Measurements from ENCODE around the gene ATG5.

ATG5 gene

DNA sequence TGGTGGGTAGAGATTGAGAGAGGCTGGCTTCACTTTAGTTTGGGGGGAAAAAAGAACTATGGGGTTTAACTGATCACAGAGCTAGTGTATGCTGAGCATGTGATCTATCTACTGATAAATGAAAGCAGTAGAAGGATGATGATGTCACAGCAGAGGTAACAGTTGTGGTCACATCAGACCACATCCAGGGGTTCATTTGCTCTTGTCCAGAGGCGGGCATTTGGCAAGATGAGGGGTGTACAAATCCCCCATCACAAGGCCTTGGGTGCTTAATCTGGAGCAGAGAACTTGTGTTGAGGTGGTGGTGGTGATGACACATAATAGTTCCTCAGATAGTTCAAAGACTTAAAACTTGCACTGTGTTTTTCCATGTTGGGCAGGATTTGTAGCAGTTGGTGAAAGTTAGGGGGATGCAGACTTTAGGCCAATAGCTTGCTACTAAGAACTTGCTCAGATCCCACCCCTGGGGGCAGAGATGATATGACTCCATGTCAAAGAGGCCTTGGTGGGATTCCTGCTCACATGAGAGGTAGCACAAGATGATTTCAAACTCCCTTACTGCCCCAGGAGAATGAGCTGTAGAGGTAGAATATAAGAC is 176.0 kb downstream of the ATG5 start:
- DNase-seq = no peak

DNA sequence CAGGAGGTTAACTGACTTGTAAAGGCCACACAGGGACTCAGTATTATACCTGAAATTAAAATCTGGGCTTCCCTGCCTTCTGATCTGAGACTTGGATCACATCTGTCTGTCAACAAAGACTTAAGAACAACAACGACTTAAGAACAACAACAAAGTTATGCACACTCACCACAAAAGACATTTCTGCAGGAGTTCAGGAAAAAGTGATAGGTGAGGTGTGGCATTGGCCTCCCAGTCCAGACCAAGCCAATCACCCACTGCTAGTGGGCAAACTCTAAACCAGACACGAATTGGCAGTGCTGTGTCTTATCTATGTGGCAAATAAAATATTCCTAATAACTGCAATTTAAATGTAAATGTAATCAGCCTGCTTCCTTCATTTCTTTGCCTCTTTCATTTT is 178.1 kb downstream of the ATG5 start:
- no peak for DNase-seq

DNA sequence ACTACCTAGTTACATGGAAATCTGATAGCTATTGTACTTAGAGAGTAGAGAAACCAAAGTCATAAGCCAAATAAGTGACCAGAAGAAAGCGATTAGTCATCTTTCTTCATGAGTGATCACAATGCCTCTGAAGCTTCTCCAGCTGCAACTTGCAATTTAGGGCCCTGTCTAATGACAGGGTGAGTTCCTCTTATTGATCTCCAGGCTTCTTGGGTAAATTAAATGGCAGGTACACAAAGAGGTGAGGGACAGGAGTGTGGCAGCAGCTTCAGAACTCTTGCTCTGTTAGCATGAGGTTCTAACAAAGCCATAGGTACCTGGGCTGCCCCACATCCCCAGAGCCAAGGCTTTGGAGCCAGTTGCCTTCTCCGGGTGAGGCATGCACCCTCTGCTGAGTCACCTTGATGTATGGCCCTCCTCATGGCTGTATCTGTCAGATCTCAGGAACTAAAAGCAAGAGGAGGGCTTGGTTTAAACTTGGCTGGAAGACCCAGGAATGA is 178.7 kb downstream of the ATG5 start:
- DNase-seq = no peak

DNA sequence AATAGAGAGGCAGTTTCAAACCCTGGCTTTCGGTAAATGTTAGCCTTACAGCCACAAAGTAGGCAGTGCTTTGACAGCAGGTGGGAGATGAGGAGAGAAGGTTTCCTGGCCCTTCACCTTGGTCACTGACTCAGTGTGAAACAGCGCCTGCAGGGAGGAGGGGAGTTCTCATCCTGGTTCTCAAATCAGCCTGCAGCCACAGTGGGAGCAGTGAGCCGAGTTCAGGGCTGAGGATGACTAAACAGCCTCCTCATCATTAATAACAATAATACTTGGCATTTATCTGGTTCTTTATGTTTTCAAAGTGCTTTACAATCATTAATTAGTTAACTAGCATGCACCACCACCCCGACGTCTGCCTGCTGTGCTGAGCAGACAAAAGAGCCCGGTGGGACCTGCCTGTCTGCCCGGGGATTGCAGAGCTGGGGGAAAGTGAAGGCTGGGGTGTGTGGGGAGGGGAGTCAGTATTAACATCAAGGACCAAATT is 179.8 kb downstream of the ATG5 start:
- DNase-seq = no peak

DNA sequence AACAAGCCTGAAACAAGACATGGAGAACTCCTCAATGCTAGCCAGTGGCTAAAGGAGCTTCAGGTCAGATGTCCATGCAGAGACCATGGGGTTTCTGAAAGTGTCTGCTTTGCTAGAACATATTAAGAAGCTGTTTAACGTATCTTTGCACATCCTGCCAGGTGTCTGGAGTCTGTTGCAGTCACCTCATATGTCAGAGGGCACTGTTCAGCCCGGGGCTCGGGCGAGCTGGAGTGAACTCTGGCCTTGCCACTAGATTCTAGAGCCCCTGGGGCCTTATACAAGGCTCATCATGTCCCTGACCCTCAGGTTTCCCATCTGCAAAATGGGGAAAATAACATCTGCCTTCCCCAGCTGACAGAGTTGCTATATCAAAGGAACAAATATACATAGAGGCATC is 180.4 kb downstream of the ATG5 start:
- no peak for DNase-seq

DNA sequence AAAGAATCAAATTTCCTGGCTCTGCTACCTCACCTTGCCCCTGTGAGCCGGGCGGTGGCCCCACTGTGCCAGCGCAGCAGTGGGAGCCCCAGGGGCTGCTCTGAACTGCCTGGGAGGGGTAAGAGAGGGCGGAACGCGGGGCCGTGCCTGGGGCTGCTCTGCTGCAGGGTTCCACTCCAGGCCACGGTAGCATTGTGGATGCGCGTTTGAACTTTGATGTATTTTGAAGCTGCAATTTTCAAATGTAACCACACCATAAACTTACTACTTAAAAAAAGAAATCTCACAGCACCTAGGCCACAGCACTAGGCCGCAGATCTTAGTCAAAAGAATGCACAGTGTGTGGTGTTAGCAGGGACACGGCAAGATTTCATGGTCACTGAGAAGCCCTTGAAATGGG is 181.9 kb downstream of the ATG5 start:
- DNase-seq = no peak

DNA sequence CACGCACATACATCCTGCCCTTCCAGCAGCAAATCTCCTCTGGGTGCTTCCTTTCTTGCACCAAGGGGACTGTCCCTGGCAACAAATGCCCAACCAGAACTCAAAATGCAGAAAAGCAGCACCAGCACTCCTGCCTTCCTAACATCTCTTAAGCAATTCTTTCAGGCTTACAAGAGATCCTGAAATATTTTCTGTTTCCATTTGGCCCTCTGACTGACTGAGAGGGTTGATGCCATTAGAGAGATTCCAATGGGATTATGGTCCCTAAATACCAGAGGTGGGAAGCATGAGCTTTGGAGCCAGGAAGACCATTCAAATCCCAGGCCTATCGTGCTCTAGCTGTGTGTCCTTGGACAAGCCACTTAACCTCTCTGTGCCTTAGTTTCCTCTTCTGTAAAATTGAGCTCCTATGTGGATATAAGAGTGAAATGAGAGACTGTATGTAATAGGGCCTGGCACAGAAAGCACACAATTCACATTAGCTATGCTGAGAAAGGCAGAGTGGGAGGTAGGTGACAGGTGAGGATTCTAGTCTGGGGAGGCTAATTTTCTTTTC is 182.6 kb downstream of the ATG5 start:
- no peak for DNase-seq

DNA sequence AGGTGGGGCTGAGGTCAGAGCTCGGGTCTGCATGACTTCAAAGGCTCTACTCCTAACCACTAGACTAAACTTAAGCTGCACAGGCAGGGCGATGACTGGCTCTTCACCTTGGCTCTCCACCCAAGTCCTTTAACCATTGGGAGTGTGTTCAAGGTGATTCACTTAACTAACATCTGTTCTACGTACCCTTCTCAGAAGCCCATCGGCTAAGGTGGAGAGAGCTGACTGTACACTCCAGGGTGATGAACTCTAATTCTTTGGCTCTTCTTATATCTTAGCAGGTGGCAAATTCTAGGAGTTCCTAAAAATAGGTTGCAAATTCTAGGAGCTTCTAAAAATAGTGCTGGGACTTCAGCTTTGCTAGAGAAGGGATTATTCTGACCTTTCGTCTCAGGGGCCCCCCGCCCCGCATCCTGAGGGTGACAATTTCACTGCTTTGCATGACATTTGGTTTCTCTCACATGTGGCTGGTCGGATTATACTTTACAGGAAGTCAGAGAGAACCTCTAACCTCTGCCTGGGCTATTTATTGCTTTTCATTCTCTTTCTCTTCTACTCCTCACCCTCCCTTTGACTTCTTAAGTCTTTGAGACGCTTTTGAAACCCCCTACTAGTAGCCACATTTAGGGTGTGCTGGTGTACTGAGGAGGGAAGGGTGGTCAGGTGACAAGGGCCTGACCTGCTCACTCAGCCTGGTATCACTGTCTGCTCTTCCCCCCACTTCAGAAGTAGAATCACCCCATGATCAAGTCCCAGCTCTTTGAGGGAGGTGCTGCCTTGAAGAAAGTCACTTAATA is 183.9 kb downstream of the ATG5 start:
- no peak for DNase-seq

DNA sequence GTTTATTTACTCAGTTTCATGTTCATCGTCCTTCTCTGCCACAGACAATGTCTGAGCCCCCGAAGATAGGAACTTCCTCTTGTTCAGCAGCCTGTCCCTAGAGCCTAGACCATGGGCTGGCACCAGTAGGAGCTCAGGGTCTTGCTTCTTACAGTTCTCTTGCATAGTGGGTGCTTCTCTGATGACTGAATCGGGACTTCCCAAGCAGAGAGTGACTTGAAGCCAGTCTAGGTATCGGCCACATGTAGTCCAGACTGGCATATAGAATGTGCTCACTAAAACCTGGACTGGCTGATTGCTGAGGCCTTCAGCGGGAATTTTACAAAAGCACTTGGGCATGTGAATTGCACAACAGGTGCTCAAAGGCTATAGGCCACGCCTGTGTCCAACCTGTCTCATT is 187.4 kb downstream of the ATG5 start:
- no peak for DNase-seq

DNA sequence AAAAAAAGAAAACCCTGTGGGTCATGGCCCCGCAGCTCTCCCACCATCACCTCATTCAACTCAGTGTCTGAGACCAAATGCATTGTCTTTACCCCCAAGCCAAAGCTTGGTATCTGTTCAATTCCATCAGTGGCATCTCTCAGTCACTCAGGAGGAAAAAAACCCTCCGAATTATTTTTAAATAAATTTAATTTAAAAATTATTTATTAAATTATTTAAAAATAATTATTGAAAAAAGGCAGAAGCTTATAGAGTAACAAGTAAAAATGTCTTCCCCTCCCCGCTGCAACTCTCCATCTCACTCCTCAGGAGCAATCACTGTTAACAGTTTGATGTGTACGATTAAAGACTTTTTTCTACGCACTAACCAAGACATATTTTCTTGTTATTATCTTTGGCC is 188.7 kb downstream of the ATG5 start:
- DNase-seq = no peak

DNA sequence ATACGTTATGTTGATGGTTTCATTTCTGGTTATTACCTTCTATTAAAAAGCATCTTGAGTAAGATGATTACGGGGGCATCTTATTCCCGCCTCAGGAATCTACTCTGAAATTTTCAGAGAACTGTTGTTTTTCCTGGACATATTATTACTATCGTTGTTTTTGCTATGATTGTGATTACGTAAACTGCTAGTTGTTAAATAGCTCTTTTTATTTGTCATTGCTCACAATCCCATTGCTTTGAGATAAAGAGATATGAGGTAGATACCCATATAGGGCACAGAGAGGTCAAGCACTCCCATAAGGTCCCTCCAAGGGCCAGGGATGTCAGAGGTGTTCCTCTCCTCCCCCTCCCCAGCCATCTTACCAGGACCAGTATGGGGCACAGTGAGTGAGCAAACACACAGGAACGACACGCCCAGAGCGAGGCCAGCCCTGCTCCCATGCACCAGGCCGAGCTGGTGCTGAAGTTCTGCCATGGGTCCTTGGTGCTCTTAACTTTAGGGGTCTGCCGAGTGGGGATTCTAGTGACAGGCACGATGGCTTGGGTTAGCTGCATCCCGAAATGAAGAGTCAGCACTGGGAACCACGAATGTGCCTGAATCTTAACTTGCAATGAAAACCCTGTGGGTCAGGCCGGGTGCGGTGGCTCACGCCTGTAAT is 189.5 kb downstream of the ATG5 start:
- DNase-seq = no peak

DNA sequence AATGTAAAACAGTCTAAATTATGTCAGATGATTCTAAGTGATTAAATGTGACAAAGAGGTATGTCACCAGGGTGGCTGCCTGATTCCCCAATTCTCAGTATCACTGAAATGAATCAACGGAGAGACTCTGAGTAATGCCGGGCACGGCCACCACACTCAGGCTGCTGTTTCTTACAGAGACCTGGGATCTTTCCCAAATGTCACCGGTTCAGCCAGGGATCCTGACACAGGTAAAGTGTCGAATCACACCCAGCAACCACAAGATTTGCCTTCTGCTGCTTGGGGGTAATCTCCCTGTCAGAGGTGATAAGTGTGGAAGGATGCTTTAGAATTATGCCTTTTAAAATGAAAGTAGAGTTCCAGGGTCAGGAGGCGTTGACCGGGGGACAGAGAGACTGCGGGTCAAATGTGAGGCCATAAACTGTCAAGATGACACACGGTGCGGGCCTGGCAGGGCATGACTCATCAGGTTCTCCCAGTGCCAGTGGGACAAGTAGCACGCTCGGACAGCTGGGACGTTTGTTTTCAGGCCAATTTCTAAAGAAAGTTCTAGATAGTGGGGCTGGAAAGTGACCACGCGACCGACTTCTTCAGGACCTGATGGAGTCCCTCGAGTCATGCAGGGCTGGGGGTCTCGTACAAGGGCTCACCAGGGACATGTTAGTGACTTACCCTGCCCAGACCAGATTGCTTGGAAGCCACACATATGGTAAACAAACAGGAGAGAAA is 190.5 kb downstream of the ATG5 start:
- no peak for DNase-seq
